Mucosa of descending colon (tissue), 3 donors: ENCODE results near the gene DCLK3. TPM values are rescaled to one million over a fixed set of nuclear protein-coding genes. Genes with fewer than 3 reads are reported as not detected.

Source experiments
- ATAC-seq: fragments of 200-7000 bp; cut with Tn5 transposase; one replicate; pipeline ENCODE4 v1.9.1; 2020; ENCODE audit warnings: mild to moderate bottlenecking, moderate library complexity
- DNase-seq, 3 donors: peaks; one replicate each; pipeline ENCODE4 v3.0.0-alpha.2; 2020
- H3K36me3 ChIP-seq: fragments of 200-600 bp; one replicate; pipeline ENCODE4 v1.8.0; 2021; ENCODE audit warnings: low read depth, mild to moderate bottlenecking
- H3K4me1 ChIP-seq: fragments of 200-600 bp; one replicate; pipeline ENCODE4 v1.8.0; 2021; ENCODE audit warnings: low read depth, mild to moderate bottlenecking
- H3K4me3 ChIP-seq: fragments of 200-600 bp; one replicate; pipeline ENCODE4 v1.8.0; 2021; ENCODE audit warnings: mild to moderate bottlenecking
- H3K9me3 ChIP-seq: fragments of 200-600 bp; one replicate; pipeline ENCODE4 v1.8.0; 2021; ENCODE audit warnings: mild to moderate bottlenecking
- intact Hi-C, 2 donors: fragments of 100-400 bp; cut with DNase I in 1 of 2; cut with micrococcal nuclease in 1 of 2; formaldehyde crosslinking; loops; one replicate each; pipeline versions ENCODE4 v1.11.0 to v1.11.1; 2022; cut with DNase I, micrococcal nuclease
- total RNA-seq, 3 donors: library from RNA; stranded (reverse); fragmentation: NEBNext Ultra II Directional in 2 of 3; extraction: Animal tissue kit (Norgen Biotek cat#: 25700) in 2 of 3; gene quantifications; one replicate each; pipeline versions ENCODE4 v1.2.1 to v1.2.4, GENCODE V29; 2021 to 2023
- TF ChIP-seq, protein P1 (sequence below): fragments of 200-600 bp; IDR thresholded peaks from one replicate; pipeline ENCODE4 v1.8.0; 2022; ENCODE audit warnings: antibody characterized with exemption, mild to moderate bottlenecking
- donor health status: DM: no; HTN: no; CAD: no; lungs with moderate emphysema.
- donor health status: DM: no; HTN: no; CAD: no.
- donor health status: DM: no; HTN: yes; CAD: no.

Gene DCLK3
- total RNA-seq, 3 donors from 2014 or later, result 0.06 to 0.19 TPM; not detected in 1

DNA sequence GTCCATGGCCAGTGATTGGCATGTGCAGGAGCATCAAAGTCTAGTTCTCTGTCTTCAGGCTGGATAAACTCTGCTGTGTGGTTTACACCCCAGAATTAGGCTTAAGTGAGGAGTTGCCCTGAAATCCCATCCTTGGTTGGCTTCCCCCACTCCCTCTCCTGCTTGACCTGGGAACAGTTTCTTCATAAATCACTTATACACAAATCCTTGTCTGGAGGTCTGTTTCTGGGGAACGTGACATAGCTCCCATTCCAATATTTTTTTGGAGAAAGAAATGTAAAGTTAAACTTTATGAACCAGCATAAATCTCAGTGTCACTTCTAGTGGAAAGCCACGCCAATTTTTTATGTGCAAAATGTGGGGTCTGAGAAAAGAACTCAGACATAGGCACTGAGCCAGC lies 98.2 kb downstream of the DCLK3 start:
- Histone ChIP-seq H3K4me3 (no peak overlapping the region), H3K9me3 (no peaks in the 10 kb centered on the region), H3K4me1 (no peaks in the 10 kb centered on the region), H3K36me3 (no peaks in the 10 kb centered on the region)
- ATAC-seq, result no peak
- no peak for DNase-seq
- TF ChIP-seq, protein P1, sequence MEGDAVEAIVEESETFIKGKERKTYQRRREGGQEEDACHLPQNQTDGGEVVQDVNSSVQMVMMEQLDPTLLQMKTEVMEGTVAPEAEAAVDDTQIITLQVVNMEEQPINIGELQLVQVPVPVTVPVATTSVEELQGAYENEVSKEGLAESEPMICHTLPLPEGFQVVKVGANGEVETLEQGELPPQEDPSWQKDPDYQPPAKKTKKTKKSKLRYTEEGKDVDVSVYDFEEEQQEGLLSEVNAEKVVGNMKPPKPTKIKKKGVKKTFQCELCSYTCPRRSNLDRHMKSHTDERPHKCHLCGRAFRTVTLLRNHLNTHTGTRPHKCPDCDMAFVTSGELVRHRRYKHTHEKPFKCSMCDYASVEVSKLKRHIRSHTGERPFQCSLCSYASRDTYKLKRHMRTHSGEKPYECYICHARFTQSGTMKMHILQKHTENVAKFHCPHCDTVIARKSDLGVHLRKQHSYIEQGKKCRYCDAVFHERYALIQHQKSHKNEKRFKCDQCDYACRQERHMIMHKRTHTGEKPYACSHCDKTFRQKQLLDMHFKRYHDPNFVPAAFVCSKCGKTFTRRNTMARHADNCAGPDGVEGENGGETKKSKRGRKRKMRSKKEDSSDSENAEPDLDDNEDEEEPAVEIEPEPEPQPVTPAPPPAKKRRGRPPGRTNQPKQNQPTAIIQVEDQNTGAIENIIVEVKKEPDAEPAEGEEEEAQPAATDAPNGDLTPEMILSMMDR, result no peak
- intact Hi-C loops, result no loop called here

DNA sequence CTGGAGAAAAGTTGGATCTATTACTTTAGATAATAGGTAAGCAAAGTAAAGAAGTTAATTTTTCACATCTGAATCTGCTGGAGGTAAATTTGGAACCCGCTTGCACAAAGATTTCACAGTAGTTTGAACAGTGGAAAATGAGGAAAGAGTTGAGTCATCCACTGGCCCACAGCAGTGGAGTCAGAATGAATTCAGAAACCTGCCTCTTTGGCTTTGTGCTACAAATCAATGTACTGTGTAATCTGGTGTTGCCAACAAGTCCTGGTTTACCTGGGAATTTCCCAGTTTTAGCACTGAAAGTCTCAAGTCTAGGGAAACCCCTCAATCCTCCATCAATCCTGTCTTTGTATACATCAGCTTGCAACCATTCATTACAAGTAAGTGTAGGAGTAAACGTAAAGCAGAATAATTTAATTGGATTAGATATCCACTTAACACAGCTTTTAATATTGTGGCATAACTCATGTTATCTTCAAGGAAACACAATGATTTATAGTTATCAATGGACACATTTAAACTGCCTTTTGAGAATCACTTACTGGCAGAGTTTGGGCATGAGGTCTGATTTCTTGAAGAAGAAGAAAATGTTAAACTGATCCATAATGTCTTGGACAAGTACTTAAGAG lies 100.6 kb downstream of the DCLK3 start:
- no peak for ATAC-seq
- TF ChIP-seq, protein P1, result no peak
- no peaks in the 10 kb centered on the region for H3K36me3 ChIP-seq
- intact Hi-C loops, result no loop called here
- H3K4me3 ChIP-seq, result no peak overlapping the region
- H3K9me3 ChIP-seq, result no peaks in the 10 kb centered on the region
- no peaks in the 10 kb centered on the region for H3K4me1 ChIP-seq
- no peak for DNase-seq

DNA sequence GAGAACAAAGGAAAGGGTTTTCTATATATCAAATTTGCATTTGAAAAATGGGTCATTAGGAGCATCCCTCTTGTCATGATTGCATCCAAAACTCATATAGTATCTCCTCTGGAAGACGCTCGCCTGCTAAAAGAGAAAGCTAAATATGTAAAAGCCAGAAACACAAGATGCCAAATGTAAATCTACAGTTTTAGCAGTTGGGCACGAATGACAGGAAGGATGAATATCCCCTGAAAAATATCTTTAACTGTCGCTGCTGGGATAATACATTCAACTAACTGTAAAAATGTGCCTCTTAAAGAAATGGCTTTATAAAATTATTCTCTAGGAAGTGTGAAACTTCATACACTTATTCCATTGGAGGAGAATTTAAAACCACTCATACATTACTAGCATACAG lies 101.7 kb downstream of the DCLK3 start:
- H3K36me3 ChIP-seq, result no peaks in the 10 kb centered on the region
- H3K4me1 ChIP-seq, result no peaks in the 10 kb centered on the region
- H3K4me3 ChIP-seq, result no peak overlapping the region
- intact Hi-C loops, result no loop called here
- TF ChIP-seq, protein P1, result no peak
- ATAC-seq, result no peak
- H3K9me3 ChIP-seq, result no peaks in the 10 kb centered on the region
- DNase-seq, result no peak

Other genes with a start within 250 kb of the DCLK3 start
- gene TRANK1, start 180.5 kb upstream of the DCLK3 start, total RNA-seq, result 100 to 1,000 TPM in 1 of 3 donors, 10 to 100 TPM in 2; 78.6 to 163 (median 97.3) TPM
- 10 to 100 TPM in 2 of 3 donors, 1 to 10 TPM in 1; 9.9 to 21.2 (median 13.6) TPM for gene EPM2AIP1, start 228.6 kb upstream of the DCLK3 start, total RNA-seq
- 10 to 100 TPM; 15.4 to 25.9 (median 23.7) TPM for gene MLH1, start 229.0 kb upstream of the DCLK3 start, total RNA-seq